NCI-H446 (cell line): ENCODE results near the gene PPP2R5B.

Experiments
- DNase-seq, 2 experiments: peaks; one replicate each; lab custom pipeline; 2025; lab: John Stamatoyannopoulos, UW

The PPP2R5B gene

GRCh38 chr11:64923944-64924909 lies at the start of gene PPP2R5B:
TSS of gene PPP2R5B (plus strand) at chr11:64924689. CDS start at chr11:64925735, 1,046 bp downstream.
- DNase-seq: peak; percentile 91 to 92

- no peak for DNase-seq
These were observed 48.9 kb upstream of the PPP2R5B start for GRCh38 chr11:64875369-64876228.

- no peak for DNase-seq
These were observed 48.2 kb upstream of the PPP2R5B start for GRCh38 chr11:64876229-64876750.

DNA sequence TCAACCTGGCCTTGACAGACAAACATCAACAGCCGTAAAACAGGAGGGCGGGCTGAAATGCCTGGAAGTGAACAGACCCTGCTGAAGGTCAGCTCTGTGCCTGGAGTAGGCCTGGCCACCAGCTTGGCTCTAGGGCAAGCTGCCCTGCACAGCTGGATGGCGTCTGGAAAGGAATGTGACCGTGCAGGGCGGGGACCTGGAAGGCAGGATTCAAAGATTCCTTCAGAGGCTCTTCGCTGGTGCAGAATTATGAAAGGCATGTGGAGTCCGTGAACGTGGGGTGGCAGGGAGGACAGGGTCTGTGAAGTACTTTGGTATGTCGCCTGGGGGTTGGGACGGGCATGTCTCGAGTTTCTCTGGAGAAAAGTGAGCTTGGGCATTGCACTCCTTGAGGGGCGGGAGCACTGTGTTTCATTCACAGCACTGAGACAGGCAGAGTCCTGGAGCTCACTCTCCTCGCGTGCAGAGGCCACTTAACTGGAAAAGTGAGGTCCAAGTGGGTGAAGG lies 47.6 kb upstream of the PPP2R5B start:
- no peak for DNase-seq

DNA sequence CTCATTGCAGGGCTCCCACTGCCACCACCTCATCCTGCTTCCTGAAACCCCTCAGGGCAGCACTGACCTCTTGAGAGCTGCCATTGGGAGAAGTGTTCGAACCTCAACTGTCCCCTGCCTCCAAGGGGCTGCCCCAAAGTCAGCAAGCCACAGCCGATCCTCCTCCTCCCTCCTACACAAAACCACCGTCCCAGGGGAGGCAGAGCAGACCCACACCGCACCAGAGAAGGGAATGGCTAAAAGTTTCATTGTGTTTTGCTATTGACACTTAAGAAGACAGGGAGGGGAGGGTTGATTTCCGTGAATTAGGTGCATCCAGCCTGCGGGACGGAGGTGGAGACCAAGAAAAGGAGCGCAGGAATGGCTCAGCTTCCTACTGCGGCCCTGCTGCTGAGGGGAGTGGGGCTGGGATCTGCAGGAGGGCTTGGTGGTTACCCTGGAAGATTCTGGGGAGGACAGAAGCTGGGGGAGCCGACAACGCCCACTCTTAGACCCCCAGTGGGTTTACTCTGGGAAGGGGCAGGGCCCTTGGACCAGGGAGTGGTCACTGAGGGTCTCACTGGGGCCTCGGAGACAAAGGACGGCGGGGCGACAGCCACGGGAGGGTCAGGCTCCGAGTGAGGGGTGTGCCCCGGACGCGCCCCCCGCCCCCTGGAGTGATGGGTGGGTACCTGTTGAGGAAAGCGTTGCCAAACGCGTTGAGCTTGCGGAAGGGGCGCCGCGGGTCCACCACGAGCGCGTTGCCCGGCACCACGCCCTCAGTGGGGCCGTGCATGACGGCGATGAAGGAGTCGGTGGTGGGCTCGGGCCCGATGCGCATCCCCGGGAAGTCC lies 46.9 kb upstream of the PPP2R5B start:
- DNase-seq: no peak

GRCh38 chr11:64878223-64878493 lies 46.3 kb upstream of the PPP2R5B start:
- DNase-seq: no peak

DNA sequence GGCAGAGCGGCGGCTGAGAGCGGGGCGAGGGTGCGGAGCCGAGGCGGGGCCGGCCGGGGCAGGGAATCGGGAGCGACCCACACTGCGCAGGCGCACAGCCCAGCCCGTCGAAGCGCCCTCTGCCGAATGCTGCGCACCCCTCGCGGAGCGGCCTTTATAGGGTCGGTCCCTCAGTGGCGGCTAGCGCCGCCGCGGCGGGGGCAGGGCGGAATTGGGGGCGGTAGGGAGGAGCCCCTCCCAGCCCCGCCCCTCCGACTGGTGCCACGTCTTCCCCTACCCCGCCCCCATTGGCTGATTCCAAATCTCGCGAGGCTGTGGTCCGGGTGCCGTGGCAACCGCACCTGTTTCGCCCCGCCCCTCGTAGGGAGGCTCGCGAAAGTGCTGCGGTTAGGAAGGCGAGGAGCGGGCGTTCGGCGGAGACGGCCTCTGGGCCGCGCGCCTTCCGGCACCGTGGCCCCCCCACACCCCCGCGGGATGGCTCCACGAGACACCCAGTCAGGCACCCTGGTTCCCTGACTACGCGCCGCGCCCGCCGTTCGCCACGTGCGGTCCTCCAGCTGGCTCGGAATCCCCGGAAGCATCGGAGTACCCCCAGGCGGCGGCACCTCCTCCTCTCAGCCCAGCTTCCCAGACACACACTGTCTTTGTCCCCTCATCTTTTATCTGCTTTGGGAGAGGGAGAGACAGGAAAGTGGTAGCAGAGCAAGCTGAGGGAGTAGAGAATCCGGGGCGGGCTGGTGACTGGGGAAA lies 45.8 kb upstream of the PPP2R5B start, which contains the start of gene EHD1:
EHD1 (minus strand) TSS at position 128 of the 750 bp plus-strand sequence. CDS start 157 bp downstream, outside the sequence.
- DNase-seq: peak; percentile 98 to 99

DNA sequence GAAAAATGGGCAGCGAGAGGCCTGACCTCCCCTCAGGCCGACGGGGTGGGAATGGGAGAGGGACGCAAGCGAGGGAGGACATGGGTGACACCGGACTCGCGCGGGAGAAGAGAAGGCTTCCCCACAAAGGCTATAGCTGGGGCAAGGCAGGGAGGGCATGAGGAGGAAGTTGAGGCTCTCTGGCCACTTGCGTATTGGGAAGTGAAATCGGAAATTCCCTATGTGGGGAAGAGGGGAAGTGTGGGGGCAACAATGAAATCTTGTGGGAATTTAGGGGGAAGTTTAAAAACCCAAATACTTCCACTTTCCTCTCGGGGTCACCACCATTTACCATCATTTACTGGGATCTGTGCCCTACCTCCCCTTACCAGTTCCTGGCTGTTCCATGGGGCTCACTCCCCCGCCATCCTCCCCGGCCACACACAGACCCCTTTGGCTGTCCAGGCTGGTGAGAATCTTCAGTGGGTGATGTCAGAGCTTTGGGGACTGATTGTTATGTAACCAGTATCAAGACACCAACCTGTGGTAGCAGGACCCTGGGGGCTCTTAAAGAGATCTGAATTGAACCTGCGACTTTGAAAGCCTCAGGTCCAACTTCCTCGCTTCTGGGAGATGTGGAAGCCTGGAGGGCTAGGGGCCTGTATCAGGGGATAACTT lies 45.1 kb upstream of the PPP2R5B start:
- no peak for DNase-seq

DNA sequence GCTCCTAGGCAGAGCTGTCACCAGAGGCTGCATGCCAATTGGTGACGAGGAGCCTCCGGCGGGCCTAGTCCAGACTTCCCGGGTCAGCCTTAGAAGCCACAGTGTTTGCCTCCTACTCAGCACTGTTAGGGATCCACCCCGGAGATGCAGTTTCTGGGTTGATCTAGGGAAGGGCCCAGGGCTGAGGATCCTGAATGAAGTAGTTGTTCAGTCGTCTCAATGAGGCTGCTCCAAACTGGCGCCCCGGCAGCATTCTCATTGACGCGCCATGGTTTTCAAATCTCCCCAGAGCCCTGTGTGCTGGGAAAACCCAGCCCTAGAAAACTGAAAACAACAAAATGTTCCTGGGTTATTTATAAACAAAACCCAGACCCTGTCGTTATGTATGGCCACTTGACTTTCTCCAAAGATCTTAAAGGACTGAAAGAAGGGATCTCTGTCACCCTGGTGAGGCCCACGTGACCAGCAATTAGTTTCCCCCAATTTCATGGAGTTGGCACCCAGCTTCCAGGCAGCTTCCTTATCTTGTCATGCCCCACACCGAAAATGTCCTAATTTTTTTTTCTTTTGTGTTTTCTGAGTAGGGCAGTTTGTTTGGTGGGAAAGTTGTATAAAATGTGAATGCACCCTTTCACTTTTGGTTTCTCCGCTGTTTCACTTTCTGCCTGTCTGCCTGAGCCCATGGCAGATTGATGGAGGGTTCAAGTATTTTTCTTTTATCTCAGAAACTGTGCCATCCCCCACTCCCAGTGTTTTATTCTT lies 44.1 kb upstream of the PPP2R5B start:
- no peak for DNase-seq

DNA sequence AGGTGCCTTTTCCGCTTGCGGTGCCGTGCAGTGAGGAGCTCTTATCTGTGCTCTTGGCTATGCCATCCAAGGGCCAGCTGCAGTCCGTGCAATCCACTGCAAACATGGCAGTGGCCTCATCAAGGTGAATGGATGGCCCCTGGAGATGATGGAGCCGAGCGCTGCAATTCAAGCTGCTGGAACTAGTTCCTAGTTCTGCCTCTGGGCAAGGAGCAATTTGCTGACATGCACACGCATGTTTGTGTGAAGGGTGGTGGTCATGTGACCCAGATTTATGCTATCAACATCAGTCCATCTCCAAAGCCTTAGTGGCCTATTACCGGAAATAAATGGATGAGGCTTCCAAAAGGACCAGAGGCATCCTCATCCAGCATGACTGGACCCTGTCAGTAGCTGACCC lies 43.0 kb upstream of the PPP2R5B start:
- DNase-seq: no peak

DNA sequence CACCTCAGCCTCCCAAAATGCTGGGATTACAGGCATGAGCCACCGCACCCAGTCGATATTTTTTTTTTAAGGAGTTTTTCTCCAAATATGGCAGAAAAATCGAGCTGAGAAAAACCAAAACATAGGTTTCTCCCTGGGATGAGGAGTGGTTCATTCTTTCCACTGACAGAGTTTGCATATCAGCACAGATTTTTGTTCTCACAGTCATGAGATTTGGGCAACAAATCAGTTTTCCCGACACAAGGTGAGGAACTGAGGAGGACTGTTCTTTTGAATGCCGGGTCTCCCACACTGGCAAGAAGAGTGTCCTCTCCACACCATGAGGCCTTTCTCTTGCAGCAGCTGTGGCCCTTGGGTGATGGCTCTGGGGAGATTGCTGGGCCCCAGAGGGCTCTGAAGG lies 42.2 kb upstream of the PPP2R5B start:
- DNase-seq: no peak

- no peak for DNase-seq
These were observed 40.9 kb upstream of the PPP2R5B start for GRCh38 chr11:64883575-64883974.

- no peak for DNase-seq
These were observed 40.5 kb upstream of the PPP2R5B start for GRCh38 chr11:64884019-64884418.

GRCh38 chr11:64885367-64886286 lies 38.9 kb upstream of the PPP2R5B start:
- DNase-seq: no peak

DNA sequence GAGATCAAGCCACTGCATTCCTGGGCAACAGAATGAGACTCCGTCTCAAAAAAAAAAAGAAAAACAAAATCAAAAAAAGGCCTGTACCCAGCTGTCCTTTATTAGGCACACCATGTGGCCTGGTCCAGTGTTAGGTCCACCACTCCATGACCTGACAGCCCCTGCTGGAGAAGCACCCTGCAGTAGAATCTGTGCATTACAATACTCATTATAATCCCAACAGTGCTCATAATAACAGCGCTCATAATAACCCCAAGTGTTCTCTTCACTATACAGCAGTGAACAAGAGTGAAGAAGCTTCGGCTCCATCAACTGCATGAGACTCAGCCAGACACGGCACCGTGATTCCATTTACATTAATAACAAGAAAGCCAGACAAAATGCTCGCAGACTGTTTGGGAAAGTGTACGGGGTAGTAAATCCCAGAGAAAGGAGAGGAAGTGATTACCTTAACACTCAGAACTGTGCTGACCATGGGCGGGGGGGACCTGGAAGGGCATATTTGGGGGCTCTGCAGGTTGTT lies 37.2 kb upstream of the PPP2R5B start:
- no peak for DNase-seq

GRCh38 chr11:64887757-64888405 lies 36.6 kb upstream of the PPP2R5B start:
- no peak for DNase-seq

GRCh38 chr11:64888406-64888728 lies 36.1 kb upstream of the PPP2R5B start:
- DNase-seq: no peak
